ENCODE data around the gene ARMC12.

ARMC12 gene

GRCh38 chr6:35775031-35775430, 38.2 kb downstream of the ARMC12 start:
- DNase-seq (ENCODE audit: low read depth in 2 of 2) = no peak

DNA sequence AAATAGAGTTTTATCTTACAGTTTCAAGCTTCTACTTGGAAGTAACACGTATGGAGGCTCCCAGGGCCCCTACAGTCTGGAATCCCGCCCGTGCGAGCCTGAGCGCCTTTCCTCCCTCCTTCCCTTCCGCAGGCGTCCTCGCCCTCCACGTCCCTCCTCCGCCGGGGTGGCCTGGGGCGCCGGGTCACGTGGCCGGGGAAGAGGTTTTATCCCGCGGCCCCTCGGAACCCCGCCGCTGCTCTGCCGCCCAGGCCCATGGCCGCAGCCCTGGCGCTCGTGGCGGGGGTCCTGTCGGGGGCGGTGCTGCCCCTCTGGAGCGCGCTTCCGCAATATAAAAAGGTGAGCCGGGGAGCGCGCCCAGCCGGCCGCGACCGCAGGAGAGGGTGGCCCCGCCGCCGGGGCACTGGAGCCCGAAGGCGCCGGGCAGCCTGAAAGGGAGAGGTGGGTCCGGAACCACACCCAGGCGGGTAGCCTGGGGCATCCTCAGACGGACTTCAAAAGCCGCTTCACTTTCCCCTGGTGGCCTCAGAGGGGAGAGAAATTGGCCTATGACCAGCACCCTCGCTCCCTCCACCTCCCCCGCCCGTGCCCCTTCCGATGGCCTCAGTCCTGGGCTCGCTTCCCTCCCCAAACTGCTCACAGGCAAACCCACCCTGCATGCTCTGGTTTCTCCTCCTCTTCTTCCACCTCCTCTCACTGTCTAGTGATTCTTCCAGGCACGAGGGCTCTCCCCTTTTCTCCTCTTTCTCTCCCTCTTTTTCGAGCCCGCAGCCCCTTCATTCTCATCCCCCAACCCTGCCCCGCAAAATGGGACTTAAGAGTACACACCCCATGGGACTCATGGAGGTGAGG, 39.8 kb downstream of the ARMC12 start, which contains the start of gene CLPSL2:
Gene CLPSL2, plus strand, starts transcription at position 235 of the 852 bp plus-strand sequence. Its CDS starts 21 bp downstream, at position 256.
- DNase-seq (ENCODE audit: low read depth in 2 of 2) = no peak

GRCh38 chr6:35777356-35778102, 40.7 kb downstream of the ARMC12 start:
- no peak for DNase-seq (ENCODE audit: low read depth in 2 of 2)

DNA sequence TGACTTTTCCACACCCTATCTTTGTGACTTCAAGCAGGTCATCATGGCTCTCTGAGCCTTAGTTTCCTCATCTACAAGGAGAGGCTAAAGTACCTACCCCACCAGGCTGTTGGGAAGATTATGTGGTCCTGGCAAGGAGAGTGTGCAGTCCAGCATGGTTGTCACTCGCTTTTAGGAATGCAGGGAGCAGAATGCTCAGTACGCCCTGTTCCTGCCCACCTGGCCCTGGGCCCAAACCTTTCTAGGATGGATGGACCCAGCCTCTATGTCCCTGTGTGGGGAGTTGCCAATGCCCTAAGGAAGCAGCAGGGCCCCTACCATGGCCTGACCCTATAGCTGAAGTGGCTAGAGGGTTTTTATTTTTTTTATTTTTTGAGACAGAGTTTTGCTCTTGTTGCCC, 41.6 kb downstream of the ARMC12 start:
- no peak for DNase-seq (ENCODE audit: low read depth in 2 of 2)

- DNase-seq (ENCODE audit: low read depth in 2 of 2) = no peak
Measured at GRCh38 chr6:35780719-35781118, 43.9 kb downstream of the ARMC12 start, which contains the start of gene CLPSL1. TSS of gene CLPSL1 (plus strand) at chr6:35781019. CDS start at chr6:35781111, 92 bp downstream.

GRCh38 chr6:35781290-35781689, 44.5 kb downstream of the ARMC12 start:
- no peak for DNase-seq (ENCODE audit: low read depth in 2 of 2)

DNA sequence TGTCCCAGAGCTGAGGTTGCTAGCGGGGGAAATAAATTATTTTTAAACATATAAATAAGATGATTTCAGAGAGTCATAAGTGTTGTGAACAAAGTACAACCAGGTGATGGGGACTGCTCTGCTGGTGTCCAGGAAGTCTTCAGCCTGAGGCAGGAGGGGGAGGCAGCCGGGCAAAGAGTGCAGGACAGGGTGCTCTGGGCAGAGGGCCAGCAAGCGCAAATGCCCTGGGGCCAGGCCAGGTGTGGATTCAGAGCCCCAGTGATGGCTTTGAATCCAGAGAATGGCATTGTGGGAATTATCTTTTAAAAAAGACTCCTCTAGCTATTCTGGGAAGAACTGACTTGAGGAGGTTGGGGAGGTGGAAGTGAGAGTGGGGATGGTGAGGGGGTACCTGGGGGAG, 45.6 kb downstream of the ARMC12 start:
- DNase-seq (ENCODE audit: low read depth in 2 of 2) = no peak

GRCh38 chr6:35784200-35784599, 47.4 kb downstream of the ARMC12 start:
- no peak for DNase-seq (ENCODE audit: low read depth in 2 of 2)

DNA sequence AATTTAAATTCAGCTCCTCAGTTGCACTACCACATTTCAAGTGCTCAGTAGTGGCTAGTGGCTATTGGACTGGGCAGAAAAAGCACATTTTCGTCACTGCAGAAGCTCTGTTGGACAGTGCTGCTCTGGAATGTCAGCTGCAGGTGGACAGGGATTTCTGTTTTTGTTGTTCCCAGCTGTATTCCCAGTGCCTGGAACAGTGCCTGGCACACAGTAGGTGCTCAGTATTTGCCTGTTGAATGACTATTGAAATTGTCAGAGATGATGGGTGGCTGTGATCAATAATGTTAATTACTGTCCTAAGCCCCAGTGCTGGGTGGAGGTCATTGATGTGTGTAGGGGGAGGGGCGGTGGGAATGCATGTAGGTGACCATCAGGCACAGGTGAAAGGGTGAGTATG, 49.4 kb downstream of the ARMC12 start:
- no peak for DNase-seq (ENCODE audit: low read depth in 2 of 2)

GRCh38 chr6:35786810-35787209, 50.0 kb downstream of the ARMC12 start:
- no peak for DNase-seq (ENCODE audit: low read depth in 2 of 2)

GRCh38 chr6:35787266-35788218, 50.7 kb downstream of the ARMC12 start:
- DNase-seq (ENCODE audit: low read depth in 2 of 2) = no peak

DNA sequence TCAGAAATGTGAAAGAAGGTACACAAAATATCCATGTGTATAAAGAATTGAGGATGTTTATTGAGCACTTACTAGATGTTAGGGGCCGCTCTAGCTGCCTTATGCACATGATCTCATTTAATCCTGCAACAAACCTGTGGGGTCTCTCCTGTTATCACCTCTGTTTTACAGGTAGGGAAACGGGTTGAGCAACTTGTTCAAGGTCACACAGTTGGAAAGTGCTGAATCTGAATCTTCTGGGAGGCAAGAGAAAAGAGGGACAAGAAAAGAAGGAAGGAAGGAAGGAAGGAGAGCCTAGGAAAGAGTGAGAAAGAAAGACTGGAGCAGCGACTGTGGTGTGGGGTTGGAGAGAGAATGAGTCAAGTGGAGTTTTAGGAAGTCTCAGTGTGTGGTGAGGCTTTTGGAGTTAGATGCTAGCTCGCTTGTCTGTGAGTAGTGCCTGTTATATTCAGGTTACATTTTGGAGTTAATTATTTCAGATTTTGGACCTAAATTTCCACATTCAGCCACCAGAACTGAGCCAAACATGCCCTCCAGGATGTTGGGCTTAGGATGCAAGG, 51.7 kb downstream of the ARMC12 start:
- no peak for DNase-seq (ENCODE audit: low read depth in 2 of 2)

DNA sequence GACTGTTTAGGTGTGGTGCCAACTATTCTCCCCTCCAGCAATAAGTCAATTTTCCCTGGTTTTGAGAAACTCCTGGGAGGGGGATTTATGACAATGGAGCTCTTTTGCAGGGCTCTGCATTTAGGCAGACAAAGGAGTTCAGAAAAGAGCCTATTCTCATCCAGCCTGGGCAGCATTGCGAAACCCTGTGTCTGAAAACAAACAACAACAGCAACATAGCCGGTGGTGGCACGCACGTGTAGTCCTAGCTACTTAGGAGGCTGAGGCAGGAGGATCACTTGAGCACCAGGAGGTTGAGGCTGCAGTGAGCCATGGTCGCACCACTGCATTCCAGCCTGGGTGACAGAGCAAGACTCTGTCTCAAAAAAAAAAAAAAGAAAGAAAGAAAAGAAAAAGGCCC, 53.9 kb downstream of the ARMC12 start:
- DNase-seq (ENCODE audit: low read depth in 2 of 2) = no peak

DNA sequence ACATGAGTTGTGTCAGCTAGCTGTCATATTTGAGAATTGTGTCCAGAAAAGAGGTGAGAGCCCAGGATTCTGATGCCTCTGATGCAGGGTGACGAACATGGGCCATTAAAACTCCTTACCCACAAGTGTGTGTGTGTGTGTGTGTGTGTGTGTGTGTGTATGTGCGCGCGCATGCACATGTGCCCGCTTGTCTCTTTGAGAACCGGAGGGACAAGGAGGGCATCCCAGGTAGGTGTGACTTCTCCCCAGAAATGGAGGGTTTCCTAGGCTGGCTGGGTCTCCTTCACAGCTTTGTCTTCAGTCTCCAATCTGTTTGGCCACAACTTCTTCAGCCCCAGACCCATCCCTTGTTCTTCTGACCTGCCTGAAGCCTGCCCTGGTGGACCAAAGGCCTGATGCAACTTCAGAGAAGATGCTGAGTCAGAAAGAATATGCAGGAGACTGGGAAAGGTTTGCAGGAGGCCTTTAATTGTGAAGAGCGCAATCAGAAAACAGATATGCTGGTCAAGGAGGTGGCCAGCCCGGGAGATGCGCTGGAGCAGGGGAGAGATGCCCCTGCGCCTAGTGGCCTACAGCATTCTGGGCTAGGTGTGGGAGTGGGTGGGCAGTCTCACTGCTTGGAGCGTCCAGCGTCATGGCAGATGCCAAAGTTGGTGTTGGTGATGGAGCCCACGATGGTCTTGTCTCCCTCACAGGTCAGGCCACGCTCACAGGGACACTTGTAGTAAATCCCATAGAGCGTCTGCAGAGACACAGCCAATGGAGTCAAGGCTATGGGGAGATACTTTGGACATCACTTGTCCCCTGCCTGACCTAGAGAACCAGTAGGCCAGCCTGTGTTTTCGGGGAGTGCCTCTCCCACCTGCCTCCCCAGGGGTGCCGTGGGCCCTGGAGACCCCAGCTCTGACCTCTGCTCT, 58.0 kb downstream of the ARMC12 start:
- no peak for DNase-seq (ENCODE audit: low read depth in 2 of 2)

DNA sequence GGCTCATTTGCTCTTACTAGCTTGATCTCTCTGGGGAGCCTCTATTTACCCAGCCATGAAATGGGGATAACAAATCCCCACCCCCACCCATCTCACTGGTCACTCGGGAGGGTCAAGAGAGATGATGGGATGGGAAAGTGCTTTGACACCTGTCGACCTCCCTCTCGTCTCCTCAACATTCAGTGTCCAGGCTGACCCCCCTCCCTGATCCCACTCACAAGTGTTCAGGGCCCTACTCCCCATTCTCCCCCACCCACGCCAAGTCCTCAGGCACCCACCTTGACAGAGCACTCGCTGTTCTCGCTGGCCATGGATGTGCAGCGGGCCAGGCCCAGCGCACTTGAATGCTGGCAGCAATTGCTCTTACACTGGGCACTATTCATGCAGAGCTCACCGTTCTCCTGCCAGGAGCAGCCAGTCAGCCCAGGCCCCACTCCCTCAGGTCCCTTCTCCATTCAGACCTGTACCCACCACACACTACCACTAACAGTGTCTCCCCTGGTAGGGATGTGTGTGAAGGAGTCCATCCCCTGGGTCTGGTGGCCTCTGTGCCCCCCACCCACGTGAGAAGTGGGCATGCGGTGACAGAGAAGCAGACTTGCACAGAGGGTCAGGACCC, 58.7 kb downstream of the ARMC12 start:
- DNase-seq (ENCODE audit: low read depth in 2 of 2) = no peak

DNA sequence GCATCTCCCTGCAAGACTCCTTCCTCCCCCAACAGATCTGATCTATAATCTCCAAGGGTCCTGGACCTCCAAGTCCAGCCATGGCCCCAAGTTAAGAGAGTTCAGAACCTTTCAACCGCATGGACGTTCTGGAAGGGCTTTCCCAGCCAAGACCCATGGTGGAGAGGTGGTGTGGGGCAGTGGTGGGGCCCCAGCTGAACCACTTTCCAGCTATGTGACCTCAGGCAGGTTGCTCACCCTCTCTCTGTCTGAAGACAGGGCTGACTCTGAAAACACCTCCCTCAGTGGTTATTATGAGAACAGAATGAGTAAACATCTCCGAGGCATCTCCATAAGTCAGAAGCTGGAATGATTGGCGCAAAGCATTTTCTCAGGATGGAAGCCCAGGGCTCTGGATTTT, 59.4 kb downstream of the ARMC12 start:
- DNase-seq (ENCODE audit: low read depth in 2 of 2) = no peak

DNA sequence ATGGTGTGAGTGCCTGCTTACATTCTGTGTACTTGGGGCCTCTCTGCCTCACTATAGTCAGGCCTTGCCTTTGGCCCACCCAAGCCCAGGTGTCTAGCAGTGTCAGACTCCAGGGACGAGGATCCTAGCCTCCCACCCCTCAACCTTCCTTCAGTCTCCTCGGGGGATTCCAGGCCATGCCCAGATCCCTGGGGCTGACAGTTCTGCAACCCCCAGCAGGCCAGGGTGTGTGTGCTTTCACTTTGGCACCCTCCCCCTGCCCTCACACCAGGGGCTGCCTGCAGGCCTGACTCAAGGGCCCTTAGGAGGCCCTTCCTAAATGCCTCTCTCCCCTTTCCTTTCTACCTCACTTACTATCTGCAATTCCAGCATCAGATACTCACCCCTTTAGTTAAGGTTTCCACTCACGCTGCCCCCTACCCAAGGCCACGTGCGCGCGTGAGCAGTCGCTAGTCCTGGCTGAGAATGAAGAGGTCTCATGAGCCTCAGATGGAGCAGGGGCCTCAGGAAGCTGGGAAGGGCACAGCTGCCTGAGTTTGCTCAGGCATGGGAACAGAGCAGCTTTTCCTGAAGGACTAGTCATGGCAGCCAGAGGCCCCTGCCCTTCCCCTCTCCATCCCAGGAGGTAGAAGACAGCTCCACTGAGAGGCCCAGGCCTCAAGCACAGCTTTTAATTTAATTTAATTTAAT, 61.1 kb downstream of the ARMC12 start:
- no peak for DNase-seq (ENCODE audit: low read depth in 2 of 2)

Measured in stimulated activated CD4-positive, alpha-beta T cell treated with anti-CD3 and anti-CD28 coated beads, Interleukin-4, amount 100 ng/mL, for 48 hours (primary cell).